ENCODE data around the gene TAB2. TPM values are rescaled to one million over a fixed set of nuclear protein-coding genes. Genes with fewer than 3 reads are reported as not detected.
"Not testable (repeated sequence)": the region's sequence is repeated elsewhere in the genome, so short reads cannot be mapped to it uniquely, and the experiment has no call there.

Gene TAB2
- polyA plus RNA-seq, 4 donors = 80.4 to 111 (median 99.3) TPM

- no peak for DNase-seq (ENCODE audit: low read depth in 4 of 4, low spot score in 3 of 4)
These were observed 119.1 kb downstream of the TAB2 start for GRCh38 chr6:149436647-149437046.

- no peak for DNase-seq (ENCODE audit: low read depth in 4 of 4, low spot score in 3 of 4)
These were observed 119.7 kb downstream of the TAB2 start for GRCh38 chr6:149437212-149437611.

GRCh38 chr6:149438855-149439254, 121.3 kb downstream of the TAB2 start:
- DNase-seq (ENCODE audit: low read depth in 4 of 4, low spot score in 3 of 4) = no peak

- DNase-seq (ENCODE audit: low read depth in 4 of 4, low spot score in 3 of 4) = no peak
These were observed 122.1 kb downstream of the TAB2 start for GRCh38 chr6:149439626-149440025.

- no peak for DNase-seq (ENCODE audit: low read depth in 4 of 4, low spot score in 3 of 4)
These were observed 123.5 kb downstream of the TAB2 start for GRCh38 chr6:149440735-149441671.

- DNase-seq (ENCODE audit: low read depth in 4 of 4, low spot score in 3 of 4) = no peak
These were observed 124.2 kb downstream of the TAB2 start for GRCh38 chr6:149441740-149442139.

- no peak for DNase-seq (ENCODE audit: low read depth in 4 of 4, low spot score in 3 of 4)
These were observed 126.1 kb downstream of the TAB2 start for GRCh38 chr6:149443411-149444181.

GRCh38 chr6:149444360-149445094, 127.0 kb downstream of the TAB2 start:
- not testable (repeated sequence) for DNase-seq (ENCODE audit: low read depth in 4 of 4, low spot score in 3 of 4)

GRCh38 chr6:149445095-149445466, 127.6 kb downstream of the TAB2 start:
- no peak for DNase-seq (ENCODE audit: low read depth in 4 of 4, low spot score in 3 of 4)

- DNase-seq (ENCODE audit: low read depth in 4 of 4, low spot score in 3 of 4) = no peak
These were observed 128.1 kb downstream of the TAB2 start for GRCh38 chr6:149445573-149445972.

- no peak for DNase-seq (ENCODE audit: low read depth in 4 of 4, low spot score in 3 of 4)
These were observed 129.4 kb downstream of the TAB2 start for GRCh38 chr6:149446791-149447376.

GRCh38 chr6:149448821-149449453, 131.4 kb downstream of the TAB2 start:
- no peak for DNase-seq (ENCODE audit: low read depth in 4 of 4, low spot score in 3 of 4)

GRCh38 chr6:149449831-149450678, 132.5 kb downstream of the TAB2 start:
- no peak for DNase-seq (ENCODE audit: low read depth in 4 of 4, low spot score in 3 of 4)

- no peak for DNase-seq (ENCODE audit: low read depth in 4 of 4, low spot score in 3 of 4)
These were observed 133.3 kb downstream of the TAB2 start for GRCh38 chr6:149450679-149451375.

- no peak for DNase-seq (ENCODE audit: low read depth in 4 of 4, low spot score in 3 of 4)
These were observed 134.0 kb downstream of the TAB2 start for GRCh38 chr6:149451376-149452036.

- no peak for DNase-seq (ENCODE audit: low read depth in 4 of 4, low spot score in 3 of 4)
These were observed 134.8 kb downstream of the TAB2 start for GRCh38 chr6:149452037-149452939.

Data from left renal pelvis (tissue), 4 donors.